Common myeloid progenitor, CD34-positive (primary cell): ENCODE data around the gene TNS4.

Experiments
- CTCF ChIA-PET: fragments of 350-600 bp; sonication (Branson Sonifier 250); formaldehyde crosslinking; loops from one replicate; lab custom pipeline; 2021; ENCODE audit warnings: antibody characterized with exemption; lab: Charles Lee
- POLR2A ChIA-PET: fragments of 350-600 bp; sonication (Branson Sonifier 250); formaldehyde crosslinking; loops from one replicate; lab custom pipeline; 2021; ENCODE audit warnings: antibody characterized with exemption; lab: Charles Lee
- DNase-seq, 3 donors: peaks; one replicate each; pipeline versions ENCODE4 v3.0.0 to v3.0.0-alpha.2; 2013
- H3K27ac ChIP-seq, 2 experiments: 1 replicate in 1 of 2; 2 replicates in 1 of 2; pipeline ENCODE4 v1.7.0; 2013; ENCODE audit warnings: inconsistent platforms in 2 of 2, low read length in 2 of 2, mild to moderate bottlenecking in 2 of 2, low read depth in 1 of 2, moderate library complexity in 1 of 2; ENCODE audit not compliant: severe bottlenecking in 2 of 2, insufficient read depth in 1 of 2, poor library complexity in 1 of 2
- H3K27me3 ChIP-seq, 5 experiments: replicated peaks in 2 of 5; 1 replicate in 3 of 5; 2 replicates in 2 of 5; pipeline versions ENCODE4 v1.6.1 to v1.7.0; 2013; ENCODE audit warnings: low read length in 4 of 5, mild to moderate bottlenecking in 2 of 5, moderate library complexity in 2 of 5, inconsistent platforms in 1 of 5; ENCODE audit not compliant: insufficient read depth in 5 of 5, control insufficient read depth in 4 of 5
- H3K36me3 ChIP-seq, 4 experiments: 1 replicate in 2 of 4; 2 replicates in 2 of 4; pipeline versions ENCODE4 v1.6.1 to v1.7.0; 2013; ENCODE audit warnings: low read length in 3 of 4, control low read depth in 1 of 4, mild to moderate bottlenecking in 1 of 4; ENCODE audit not compliant: control insufficient read depth in 4 of 4, insufficient read depth in 4 of 4
- H3K4me1 ChIP-seq, 4 experiments: 1 replicate in 3 of 4; 2 replicates in 1 of 4; pipeline versions ENCODE4 v1.6.1 to v1.7.1; 2013; ENCODE audit warnings: low read length in 3 of 4, mild to moderate bottlenecking in 3 of 4, control low read depth in 1 of 4, inconsistent platforms in 1 of 4, moderate library complexity in 1 of 4; ENCODE audit not compliant: control insufficient read depth in 4 of 4, insufficient read depth in 4 of 4; ENCODE audit errors: control extremely low read depth in 1 of 4
- H3K4me3 ChIP-seq, 7 experiments: 1 replicate in 4 of 7; 2 replicates in 3 of 7; pipeline versions ENCODE4 v1.5.1 to v1.7.0; 2013; ENCODE audit warnings: mild to moderate bottlenecking in 7 of 7, low read length in 6 of 7, moderate library complexity in 6 of 7, inconsistent platforms in 2 of 7, low read depth in 2 of 7, control low read depth in 1 of 7; ENCODE audit not compliant: insufficient read depth in 4 of 7, control insufficient read depth in 1 of 7; ENCODE audit errors: extremely low read depth in 1 of 7
- H3K9me3 ChIP-seq, 5 experiments: 1 replicate in 4 of 5; 2 replicates in 1 of 5; pipeline versions ENCODE4 v1.6.1 to v1.7.1; 2013; ENCODE audit warnings: low read length in 4 of 5, mild to moderate bottlenecking in 2 of 5, inconsistent platforms in 1 of 5, low read depth in 1 of 5, moderate library complexity in 1 of 5; ENCODE audit not compliant: control insufficient read depth in 4 of 5, insufficient read depth in 2 of 5; ENCODE audit errors: control extremely low read depth in 1 of 5
- WGBS: methylation state at CpG from one replicate; pipeline ENCODE4 v1.1.5; 2013; ENCODE audit not compliant: insufficient coverage; 5-methylcytosine and 5-hydroxymethylcytosine counted together

TNS4 gene

DNA sequence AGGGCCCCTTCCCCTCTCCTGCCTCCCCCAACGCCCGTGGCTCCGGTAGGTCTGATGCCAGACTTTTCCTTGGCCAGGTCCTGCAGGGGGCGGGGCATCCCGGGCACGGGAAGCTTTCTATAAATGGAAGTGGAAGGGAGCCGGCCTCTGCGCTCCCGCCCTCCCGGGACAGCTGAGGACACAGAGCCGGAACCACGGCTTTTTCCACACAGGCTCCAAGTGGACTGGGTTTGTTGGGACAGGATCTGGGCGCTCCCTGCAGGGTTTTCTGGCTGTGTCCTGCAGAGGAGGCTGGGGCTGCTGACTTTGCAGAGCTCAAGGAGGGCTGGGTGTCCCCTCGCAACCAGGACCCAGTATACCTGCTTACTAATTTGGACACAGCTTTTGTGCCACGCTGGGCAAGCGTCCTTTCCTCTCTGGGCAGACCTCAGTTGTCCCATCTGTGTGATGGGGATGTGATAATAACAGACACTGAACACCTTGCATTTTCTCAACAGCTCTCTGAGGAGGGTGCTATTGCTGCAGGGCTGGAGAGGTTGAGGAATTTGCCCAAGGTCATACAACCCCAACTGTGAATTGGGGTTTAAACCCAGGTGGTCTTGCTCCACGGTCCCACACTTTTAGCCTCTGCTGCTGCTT lies 1.8 kb downstream of the TNS4 start:
- Histone ChIP-seq H3K4me1 (peaks cover 0 to 8% (median 3%) of the 10 kb centered on the region in 4 experiments), H3K4me3 (peak overlapping the region in 2 of 7 experiments; percentile 24 to 40), H3K27ac (no peak overlapping the region), H3K36me3 (no peaks in the 10 kb centered on the region), H3K9me3 (no peaks in the 10 kb centered on the region), H3K27me3 (peaks cover 0 to 30% (median 7%) of the 10 kb centered on the region in 5 experiments)
- WGBS = 25% methylated on average over 12 of the region's 17 CpGs
- ChIA-PET POLR2A (no interaction called here), CTCF (interaction anchor here (0.7 to 2.0 kb wide), 3 partner anchors 20 to 60 kb away, joined by 3 to 5 read pairs (median 3); no protein-coding TSS in a partner anchor)
- DNase-seq = no peak

- no peaks in the 10 kb centered on the region for H3K36me3 ChIP-seq
- H3K27ac ChIP-seq = no peak overlapping the region
- no peak for DNase-seq
- WGBS = 72% methylated on average over 7 of the region's 9 CpGs
- H3K4me3 ChIP-seq = no peak overlapping the region
- ChIA-PET CTCF (interaction anchor here (0.8 to 2.0 kb wide), 7 partner anchors 10 to 35 kb away, joined by 3 to 7 read pairs (median 4); no protein-coding TSS in a partner anchor), POLR2A (no interaction called here)
- H3K9me3 ChIP-seq = no peaks in the 10 kb centered on the region
- H3K27me3 ChIP-seq = peaks cover 0 to 30% (median 7%) of the 10 kb centered on the region in 5 experiments
- H3K4me1 ChIP-seq = peaks cover 0 to 8% (median 3%) of the 10 kb centered on the region in 4 experiments
These were observed 2.9 kb downstream of the TNS4 start for GRCh38 chr17:40498281-40499084.

GRCh38 chr17:40497695-40498094 lies 3.7 kb downstream of the TNS4 start:
- Histone ChIP-seq H3K27ac (no peak overlapping the region), H3K9me3 (no peaks in the 10 kb centered on the region), H3K27me3 (peaks cover 0 to 26% (median 7%) of the 10 kb centered on the region in 5 experiments), H3K4me1 (peaks cover 0 to 8% (median 3%) of the 10 kb centered on the region in 4 experiments), H3K36me3 (no peaks in the 10 kb centered on the region), H3K4me3 (no peak overlapping the region)
- 85% methylated on average over 2 of the region's 2 CpGs for WGBS
- POLR2A ChIA-PET = no interaction called here
- no peak for DNase-seq
- CTCF ChIA-PET = interaction anchor here (0.8 to 1.8 kb wide), 6 partner anchors 11 to 35 kb away, joined by 3 to 7 read pairs (median 4); no protein-coding TSS in a partner anchor

GRCh38 chr17:40496634-40497420 lies 4.6 kb downstream of the TNS4 start:
- ChIA-PET POLR2A (interaction anchor here (0.6 kb wide), 2 partner anchors 129 to 652 kb away, joined by 3 read pairs; no protein-coding TSS in a partner anchor), CTCF (interaction anchor here (1.2 to 2.8 kb wide), 3 partner anchors 17 to 20 kb away, joined by 3 to 14 read pairs (median 6); no protein-coding TSS in a partner anchor)
- no peaks in the 10 kb centered on the region for H3K36me3 ChIP-seq
- H3K27ac ChIP-seq = no peak overlapping the region
- H3K27me3 ChIP-seq = peaks cover 0 to 24% (median 7%) of the 10 kb centered on the region in 5 experiments
- WGBS = 100% methylated on average over 4 of the region's 9 CpGs
- peaks cover 0 to 8% (median 3%) of the 10 kb centered on the region in 4 experiments for H3K4me1 ChIP-seq
- no peaks in the 10 kb centered on the region for H3K9me3 ChIP-seq
- no peak overlapping the region for H3K4me3 ChIP-seq
- DNase-seq = no peak

- Histone ChIP-seq H3K36me3 (no peaks in the 10 kb centered on the region), H3K27ac (no peak overlapping the region), H3K4me3 (no peak overlapping the region), H3K27me3 (peaks cover 0 to 24% (median 7%) of the 10 kb centered on the region in 5 experiments), H3K9me3 (no peaks in the 10 kb centered on the region), H3K4me1 (peaks cover 0 to 8% (median 3%) of the 10 kb centered on the region in 4 experiments)
- POLR2A ChIA-PET = interaction anchor here (0.6 kb wide), 2 partner anchors 130 to 651 kb away, joined by 3 read pairs; no protein-coding TSS in a partner anchor
- DNase-seq = no peak
- 93% methylated on average over 3 of the region's 6 CpGs for WGBS
- CTCF ChIA-PET = interaction anchor here (0.9 to 2.8 kb wide), 6 partner anchors 12 to 107 kb away, joined by 3 to 14 read pairs (median 4); no protein-coding TSS in a partner anchor
These were observed 5.3 kb downstream of the TNS4 start for GRCh38 chr17:40496170-40496569.

DNA sequence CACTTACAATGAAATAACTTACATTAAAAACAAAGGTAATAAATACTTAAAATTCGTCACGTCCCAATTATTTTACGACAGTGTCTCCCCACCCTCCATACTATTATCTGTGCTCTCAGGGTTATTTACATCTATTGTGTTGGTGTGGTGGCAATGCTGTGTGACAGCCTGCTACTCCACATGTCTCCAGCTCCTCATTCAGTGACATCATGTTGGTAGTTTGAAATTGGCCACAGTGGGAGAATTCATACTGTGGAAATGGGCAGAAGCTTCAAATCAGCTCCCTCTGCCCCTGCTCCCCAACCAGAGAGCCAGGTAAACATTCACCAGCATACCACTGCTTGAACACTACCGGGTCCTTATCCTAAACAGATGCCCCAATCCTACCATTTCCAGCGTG lies 6.3 kb downstream of the TNS4 start:
- H3K27me3 ChIP-seq = peaks cover 0 to 15% (median 6%) of the 10 kb centered on the region in 5 experiments
- H3K9me3 ChIP-seq = no peaks in the 10 kb centered on the region
- no peaks in the 10 kb centered on the region for H3K36me3 ChIP-seq
- no peak overlapping the region for H3K4me3 ChIP-seq
- H3K4me1 ChIP-seq = peaks cover 0 to 8% (median 7%) of the 10 kb centered on the region in 4 experiments
- H3K27ac ChIP-seq = no peak overlapping the region
- POLR2A ChIA-PET = no interaction called here
- DNase-seq = no peak
- CTCF ChIA-PET = interaction anchor here (0.9 to 2.8 kb wide), 8 partner anchors 11 to 108 kb away, joined by 3 to 14 read pairs (median 4); no protein-coding TSS in a partner anchor
- WGBS = 100% methylated on average over 1 of the region's 5 CpGs
